ENCODE results near the gene KRT4. TPM values are rescaled to one million over a fixed set of nuclear protein-coding genes. Genes with fewer than 3 reads are reported as not detected.
"Not testable (repeated sequence)": the region's sequence is repeated elsewhere in the genome, so short reads cannot be mapped to it uniquely, and the experiment has no call there.

KRT4 gene
- total RNA-seq, 1 donor from 2014 or later: not detected

- DNase-seq (ENCODE audit: low read depth): no peak
Observed at GRCh38 chr12:52808573-52809160, 5.2 kb downstream of the KRT4 start.

DNA sequence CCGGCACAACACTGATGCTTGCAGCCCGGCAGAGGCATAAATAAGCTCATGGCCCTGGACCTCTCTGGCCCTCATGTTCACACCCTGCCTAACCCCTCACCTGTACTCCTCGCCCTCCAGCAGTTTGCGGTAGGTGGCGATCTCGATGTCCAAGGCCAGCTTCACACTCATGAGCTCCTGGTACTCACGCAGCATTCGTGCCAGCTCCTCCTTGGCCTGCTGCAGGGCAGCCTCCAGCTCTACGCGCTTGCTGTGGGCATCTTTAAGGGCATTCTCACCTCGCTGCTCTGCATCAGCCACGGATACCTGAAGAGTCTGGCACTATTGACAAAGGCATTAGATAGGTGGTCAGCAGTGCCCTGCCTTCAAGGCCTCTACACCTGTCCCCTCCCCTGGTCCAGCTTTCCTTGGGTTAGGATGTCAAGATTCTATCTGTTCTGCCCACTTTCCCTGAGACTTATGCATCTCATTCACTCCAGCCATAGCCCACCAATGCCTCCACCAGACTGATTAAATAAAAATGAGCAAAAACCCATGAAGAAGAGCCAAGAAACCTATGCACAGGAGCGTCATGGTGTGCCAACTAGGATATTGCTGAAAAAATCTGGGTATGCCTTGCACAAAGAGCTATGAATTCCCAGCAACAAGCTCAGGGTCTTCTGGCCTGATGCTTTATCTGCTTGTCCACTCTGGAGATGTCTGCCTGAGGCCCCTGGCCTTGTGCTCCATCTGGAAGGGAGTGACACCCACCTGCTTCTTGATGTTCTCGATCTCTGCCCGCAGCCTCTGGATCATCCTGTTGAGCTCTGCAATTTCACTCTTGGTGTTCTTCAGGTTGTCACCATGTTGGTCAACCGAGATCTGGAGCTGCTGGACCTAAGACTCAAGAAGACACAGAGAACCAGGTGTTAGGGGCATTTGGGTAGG, 6.1 kb downstream of the KRT4 start:
- no peak for DNase-seq (ENCODE audit: low read depth)

- DNase-seq (ENCODE audit: low read depth): no peak
Observed at GRCh38 chr12:52806821-52807543, 6.9 kb downstream of the KRT4 start.

- DNase-seq (ENCODE audit: low read depth): no peak
Observed at GRCh38 chr12:52806169-52806811, 7.6 kb downstream of the KRT4 start.

GRCh38 chr12:52805739-52806138, 8.2 kb downstream of the KRT4 start:
- DNase-seq (ENCODE audit: low read depth): no peak

DNA sequence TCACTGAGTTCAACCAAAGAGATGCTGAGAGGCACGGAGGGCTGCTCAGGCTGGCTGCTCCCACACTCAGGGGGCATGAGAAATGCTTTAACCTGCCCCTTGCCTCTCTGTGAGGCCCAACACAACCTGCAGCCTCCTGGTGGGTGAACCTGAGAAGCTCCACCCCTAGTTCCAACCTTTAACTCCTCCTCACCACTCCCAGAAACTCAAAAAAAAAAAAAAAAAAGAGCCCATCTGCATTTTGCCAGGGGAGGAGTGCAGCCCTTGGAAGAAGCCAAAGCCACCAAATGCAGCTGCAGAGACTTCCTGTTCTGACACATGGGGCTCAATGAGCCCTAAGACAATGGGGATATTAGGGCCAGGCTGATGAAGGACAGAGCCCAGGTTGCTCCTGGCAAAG, 8.9 kb downstream of the KRT4 start:
- DNase-seq (ENCODE audit: low read depth): no peak

GRCh38 chr12:52802442-52802841, 11.5 kb downstream of the KRT4 start:
- no peak for DNase-seq (ENCODE audit: low read depth)

- DNase-seq (ENCODE audit: low read depth): no peak
Observed at GRCh38 chr12:52801773-52802172, 12.1 kb downstream of the KRT4 start.

GRCh38 chr12:52800259-52800917, 13.5 kb downstream of the KRT4 start:
- no peak for DNase-seq (ENCODE audit: low read depth)

- no peak for DNase-seq (ENCODE audit: low read depth)
Observed at GRCh38 chr12:52799505-52800211, 14.3 kb downstream of the KRT4 start.

GRCh38 chr12:52798671-52799504, 15.0 kb downstream of the KRT4 start:
- no peak for DNase-seq (ENCODE audit: low read depth)

GRCh38 chr12:52798003-52798670, 15.8 kb downstream of the KRT4 start:
- no peak for DNase-seq (ENCODE audit: low read depth)

- no peak for DNase-seq (ENCODE audit: low read depth)
Observed at GRCh38 chr12:52797529-52797894, 16.4 kb downstream of the KRT4 start.

- no peak for DNase-seq (ENCODE audit: low read depth)
Observed at GRCh38 chr12:52796839-52797528, 16.9 kb downstream of the KRT4 start.

- DNase-seq (ENCODE audit: low read depth): no peak
Observed at GRCh38 chr12:52796429-52796794, 17.5 kb downstream of the KRT4 start.

DNA sequence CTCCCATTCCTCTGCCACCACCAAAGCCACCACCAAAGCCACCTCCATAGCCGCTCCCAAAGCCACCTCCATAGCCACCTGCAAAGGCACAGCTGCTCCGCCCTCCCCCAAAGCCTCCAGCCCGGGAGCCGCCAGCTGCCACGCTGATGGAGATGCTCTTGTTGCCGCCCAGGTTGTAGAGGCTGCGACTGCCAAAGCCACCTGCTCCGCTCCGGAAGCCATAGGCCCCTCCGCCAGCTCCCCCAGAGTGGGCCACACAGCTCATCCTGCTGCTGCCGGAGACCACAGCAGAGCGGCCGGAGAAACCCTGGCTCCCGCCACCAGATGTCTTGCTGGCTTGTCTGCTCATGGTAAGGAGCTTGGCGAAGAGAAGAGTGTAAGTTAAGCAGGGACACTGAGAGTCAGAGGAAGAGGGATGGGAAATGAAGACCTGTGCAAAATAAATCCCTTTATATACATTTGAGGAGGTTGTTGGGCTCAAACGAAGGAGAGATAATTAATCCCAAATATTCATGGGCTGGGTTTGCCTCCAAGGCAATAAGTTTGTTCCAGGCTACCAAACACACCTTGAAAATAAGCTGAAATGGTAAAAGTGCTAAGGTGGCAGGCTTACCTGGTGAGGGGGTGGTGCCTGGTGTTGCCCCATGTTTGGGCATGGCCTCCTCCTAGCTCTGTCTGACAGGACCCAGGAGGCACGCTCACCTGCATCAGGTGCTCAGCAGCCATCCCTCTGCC, 18.1 kb downstream of the KRT4 start, which contains the start of gene KRT3:
Gene KRT3 (minus strand): TSS at position 424 of the 735 bp plus-strand sequence. CDS start 75 bp downstream, at position 349.
- DNase-seq (ENCODE audit: low read depth): no peak

DNA sequence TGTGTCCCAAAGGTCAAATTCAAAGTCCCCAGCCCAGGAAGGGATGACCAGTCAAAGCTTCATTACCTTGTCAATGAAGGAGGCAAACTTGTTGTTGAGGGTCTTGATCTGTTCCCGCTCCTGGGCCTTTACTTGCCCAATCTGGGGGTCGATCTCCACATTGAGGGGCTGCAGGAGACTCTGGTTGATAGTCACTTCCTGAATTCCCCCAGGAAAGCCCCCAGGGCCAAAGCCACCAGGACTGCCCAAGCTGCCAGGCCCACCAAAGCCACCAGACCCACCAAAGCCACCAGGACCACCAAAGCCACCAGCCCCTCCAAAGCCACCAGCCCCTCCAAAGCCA, 18.6 kb downstream of the KRT4 start:
- not testable (repeated sequence) for DNase-seq (ENCODE audit: low read depth)
